SK-N-SH treated with all-trans-retinoic acid at 6 μM for 48 hours (cell line): ENCODE data around the gene PRDM4.

ENCODE experiments used
- ARNTL ChIP-seq: fragments of 450-650 bp; formaldehyde crosslinking; IDR thresholded peaks from 2 replicates; pipeline ENCODE4 v1.5.0; 2020; ENCODE audit warnings: low read depth, mild to moderate bottlenecking, moderate library complexity, borderline replicate concordance
- BACH2 ChIP-seq: fragments of 250-450 bp; sonication (Bioruptor Pico); IDR thresholded peaks from 2 replicates; pipeline ENCODE4 v1.9.0; 2021; ENCODE audit warnings: mild to moderate bottlenecking, borderline replicate concordance
- GLIS3 ChIP-seq: fragments of 250-450 bp; sonication (Bioruptor Pico); IDR thresholded peaks from 2 replicates; pipeline ENCODE4 v1.5.0; 2020; ENCODE audit warnings: mild to moderate bottlenecking, moderate library complexity
- TCF4 ChIP-seq: fragments of 250-450 bp; sonication (Bioruptor Pico); IDR thresholded peaks from 2 replicates; pipeline ENCODE4 v1.8.0; 2021; ENCODE audit warnings: mild to moderate bottlenecking, moderate library complexity, borderline replicate concordance
- ZC3H10 ChIP-seq: fragments of 250-450 bp; sonication (Bioruptor Pico); IDR thresholded peaks from 2 replicates; pipeline ENCODE4 v1.5.1; 2021; ENCODE audit warnings: mild to moderate bottlenecking, moderate library complexity
- ZNF70 ChIP-seq: fragments of 450-650 bp; formaldehyde crosslinking; IDR thresholded peaks from 2 replicates; pipeline ENCODE4 v1.5.0; 2020; ENCODE audit warnings: mild to moderate bottlenecking, moderate library complexity
- ZNF8 ChIP-seq: fragments of 450-650 bp; formaldehyde crosslinking; IDR thresholded peaks from 2 replicates; pipeline ENCODE4 v1.5.0; 2020; ENCODE audit warnings: mild to moderate bottlenecking, moderate library complexity
- TF ChIP-seq, protein P1 (sequence below): fragments of 250-450 bp; sonication (Bioruptor Pico); IDR thresholded peaks from 2 replicates; pipeline ENCODE4 v1.8.0; 2020; ENCODE audit warnings: mild to moderate bottlenecking, moderate library complexity, borderline replicate concordance
- TF ChIP-seq, protein P2 (sequence below): fragments of 250-450 bp; sonication (Bioruptor Pico); IDR thresholded peaks from 2 replicates; pipeline ENCODE4 v1.5.1; 2020; ENCODE audit warnings: low read depth, mild to moderate bottlenecking, moderate library complexity

DNA sequence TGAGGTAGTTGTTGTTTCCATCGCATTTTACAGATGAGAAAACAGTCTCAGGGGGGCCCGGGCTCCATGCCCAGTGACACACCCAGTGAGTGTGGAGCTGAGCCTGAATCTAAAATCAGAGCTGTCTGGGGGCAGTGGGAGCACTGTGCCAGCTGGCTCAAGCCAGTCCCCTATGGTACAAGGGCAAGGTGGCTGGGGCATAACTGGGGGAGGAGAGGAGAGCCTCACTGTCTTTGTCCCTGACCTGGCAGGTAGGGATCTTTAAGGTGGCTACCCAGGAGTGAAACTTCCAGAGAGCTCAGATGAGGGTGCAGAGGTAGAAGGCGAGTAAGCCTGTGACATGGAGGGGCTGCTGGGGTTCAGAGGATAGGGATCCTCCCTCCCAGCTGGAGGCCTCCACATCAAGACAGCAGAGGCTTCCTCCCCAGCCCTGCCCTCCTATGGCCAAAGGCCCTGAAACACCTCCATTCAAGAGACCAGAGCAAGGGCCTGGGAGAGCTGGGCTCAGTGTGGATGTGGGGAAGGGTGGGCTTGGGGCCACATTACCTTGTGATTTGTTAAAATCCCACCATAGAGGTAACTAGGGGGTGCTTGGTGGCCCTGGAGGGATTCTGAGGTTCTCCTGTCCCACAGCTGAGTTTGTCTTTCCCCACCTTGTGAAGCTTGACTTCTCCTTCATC lies 46.7 kb upstream of the PRDM4 start:
- TF ChIP-seq ARNTL (CRISPR knock-in tag) = no peak
- no peak for TF ChIP-seq TCF4
- no peak for TF ChIP-seq ZNF8 (CRISPR knock-in tag)
- TF ChIP-seq, protein P1, sequence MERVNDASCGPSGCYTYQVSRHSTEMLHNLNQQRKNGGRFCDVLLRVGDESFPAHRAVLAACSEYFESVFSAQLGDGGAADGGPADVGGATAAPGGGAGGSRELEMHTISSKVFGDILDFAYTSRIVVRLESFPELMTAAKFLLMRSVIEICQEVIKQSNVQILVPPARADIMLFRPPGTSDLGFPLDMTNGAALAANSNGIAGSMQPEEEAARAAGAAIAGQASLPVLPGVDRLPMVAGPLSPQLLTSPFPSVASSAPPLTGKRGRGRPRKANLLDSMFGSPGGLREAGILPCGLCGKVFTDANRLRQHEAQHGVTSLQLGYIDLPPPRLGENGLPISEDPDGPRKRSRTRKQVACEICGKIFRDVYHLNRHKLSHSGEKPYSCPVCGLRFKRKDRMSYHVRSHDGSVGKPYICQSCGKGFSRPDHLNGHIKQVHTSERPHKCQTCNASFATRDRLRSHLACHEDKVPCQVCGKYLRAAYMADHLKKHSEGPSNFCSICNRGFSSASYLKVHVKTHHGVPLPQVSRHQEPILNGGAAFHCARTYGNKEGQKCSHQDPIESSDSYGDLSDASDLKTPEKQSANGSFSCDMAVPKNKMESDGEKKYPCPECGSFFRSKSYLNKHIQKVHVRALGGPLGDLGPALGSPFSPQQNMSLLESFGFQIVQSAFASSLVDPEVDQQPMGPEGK = no peak
- TF ChIP-seq BACH2 = no peak
- TF ChIP-seq ZC3H10 = no peak
- TF ChIP-seq ZNF70 (CRISPR knock-in tag) = no peak
- TF ChIP-seq, protein P2, sequence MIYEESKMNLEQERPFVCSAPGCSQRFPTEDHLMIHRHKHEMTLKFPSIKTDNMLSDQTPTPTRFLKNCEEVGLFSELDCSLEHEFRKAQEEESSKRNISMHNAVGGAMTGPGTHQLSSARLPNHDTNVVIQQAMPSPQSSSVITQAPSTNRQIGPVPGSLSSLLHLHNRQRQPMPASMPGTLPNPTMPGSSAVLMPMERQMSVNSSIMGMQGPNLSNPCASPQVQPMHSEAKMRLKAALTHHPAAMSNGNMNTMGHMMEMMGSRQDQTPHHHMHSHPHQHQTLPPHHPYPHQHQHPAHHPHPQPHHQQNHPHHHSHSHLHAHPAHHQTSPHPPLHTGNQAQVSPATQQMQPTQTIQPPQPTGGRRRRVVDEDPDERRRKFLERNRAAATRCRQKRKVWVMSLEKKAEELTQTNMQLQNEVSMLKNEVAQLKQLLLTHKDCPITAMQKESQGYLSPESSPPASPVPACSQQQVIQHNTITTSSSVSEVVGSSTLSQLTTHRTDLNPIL (CRISPR knock-in tag) = no peak
- no peak for TF ChIP-seq GLIS3 (CRISPR knock-in tag)
